HFFc6 (cell line): ENCODE data around the gene ZNF547. TPM values are rescaled to one million over a fixed set of nuclear protein-coding genes. Genes with fewer than 3 reads are reported as not detected.

Experiments
- DNase-seq: peaks from one replicate; pipeline ENCODE4 v3.0.0-alpha.2; 2018
- H3K27ac Mint-ChIP-seq: 2 replicates; pipeline ENCODE4 v1.8.0; 2020; ENCODE audit warnings: mild to moderate bottlenecking, mixed read lengths
- H3K27me3 Mint-ChIP-seq: 2 replicates; pipeline ENCODE4 v1.8.0; 2021; ENCODE audit warnings: mild to moderate bottlenecking, moderate library complexity, mixed read lengths; ENCODE audit not compliant: insufficient read depth
- H3K36me3 Mint-ChIP-seq: 2 replicates; pipeline ENCODE4 v1.8.0; 2021; ENCODE audit warnings: low read depth, mixed read lengths
- H3K4me1 Mint-ChIP-seq: 2 replicates; pipeline ENCODE4 v1.8.0; 2020; ENCODE audit warnings: low read depth, mixed read lengths
- H3K4me3 Mint-ChIP-seq: 2 replicates; pipeline ENCODE4 v1.8.0; 2020; ENCODE audit warnings: mild to moderate bottlenecking, moderate library complexity, mixed read lengths
- H3K9me3 Mint-ChIP-seq: 2 replicates; pipeline ENCODE4 v1.8.0; 2020; ENCODE audit warnings: mild to moderate bottlenecking, mixed read lengths
- CTCF ChIP-seq: fragments of 200-600 bp; sonication (generic); IDR thresholded peaks from 2 replicates; pipeline ENCODE4 v1.5.0; 2021; ENCODE audit warnings: antibody characterized with exemption, mild to moderate bottlenecking
- total RNA-seq, 6 experiments: library from RNA; stranded (reverse); fragmentation: NEBNext Ultra II Directional; extraction: Animal tissue kit (Norgen Biotek cat#: 25700); gene quantifications; 2 replicates in 1 of 6; 3 replicates in 5 of 6; pipeline ENCODE4 v1.2.3, GENCODE V29; 2021

Gene ZNF547
- total RNA-seq, 6 experiments from 2014 or later, result 1.5 to 2.9 (median 1.7) TPM

DNA sequence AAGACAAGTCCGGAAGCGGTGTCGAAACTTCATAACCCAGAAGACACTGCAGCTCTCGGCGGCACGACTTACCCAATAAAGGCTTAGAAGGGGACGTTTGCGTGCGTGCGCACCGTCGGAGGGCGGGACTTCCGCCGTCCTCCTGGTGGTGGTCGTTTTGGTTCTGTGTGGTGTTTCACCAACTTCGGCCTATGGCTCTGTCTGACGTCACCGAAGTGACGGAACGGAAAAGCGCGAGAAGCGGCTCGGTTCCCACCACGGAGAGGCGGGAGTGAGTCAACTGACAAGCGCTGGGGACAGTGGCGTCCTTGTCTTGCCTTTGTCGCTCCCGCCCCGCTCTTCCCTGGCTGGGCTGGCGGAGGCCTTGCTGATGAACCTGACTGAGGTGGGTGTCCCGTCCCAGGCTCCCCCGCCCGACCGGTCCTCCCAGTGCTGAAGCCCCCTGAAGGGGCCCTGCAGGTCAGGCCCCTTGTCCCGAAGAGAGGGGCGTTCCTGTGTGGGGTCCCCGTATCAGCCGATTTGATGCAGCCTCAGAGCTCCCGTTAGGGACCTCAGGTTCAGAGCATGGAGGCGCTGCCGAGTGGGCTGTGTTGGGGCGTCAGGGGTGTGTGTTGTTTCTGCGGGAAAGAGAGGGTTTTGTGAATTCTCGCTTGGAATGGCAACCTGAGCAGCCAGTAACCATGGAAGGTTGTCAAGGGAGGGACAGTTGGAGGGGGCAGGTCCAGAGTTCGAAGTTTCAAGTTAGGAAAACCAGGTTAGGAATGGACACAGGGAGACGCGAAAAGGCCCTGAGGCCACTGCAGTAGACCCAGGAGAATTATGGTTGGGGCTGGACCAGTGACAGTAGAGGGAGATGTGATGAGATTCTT, 26.6 kb downstream of the ZNF547 start, which contains the start of gene ZNF548:
ZNF548 (plus strand) TSS at position 125 of the 869 bp plus-strand sequence; CDS start at position 371, 246 bp downstream.
- peaks cover 26% of the 10 kb centered on the region for H3K4me1 Mint-ChIP-seq
- TF ChIP-seq CTCF, result peak; percentile 61
- H3K4me3 Mint-ChIP-seq, result peak within 1 kb of the TSS; percentile 97
- peak; percentile 99 for DNase-seq
- H3K36me3 Mint-ChIP-seq, result peaks cover 34% of the 10 kb centered on the region
- H3K27me3 Mint-ChIP-seq, result peaks cover 3% of the 10 kb centered on the region; the same call in 1 of the 2 replicates
- H3K27ac Mint-ChIP-seq, result peak within 1 kb of the TSS; percentile 89
- H3K9me3 Mint-ChIP-seq, result no peaks in the 10 kb centered on the region

DNA sequence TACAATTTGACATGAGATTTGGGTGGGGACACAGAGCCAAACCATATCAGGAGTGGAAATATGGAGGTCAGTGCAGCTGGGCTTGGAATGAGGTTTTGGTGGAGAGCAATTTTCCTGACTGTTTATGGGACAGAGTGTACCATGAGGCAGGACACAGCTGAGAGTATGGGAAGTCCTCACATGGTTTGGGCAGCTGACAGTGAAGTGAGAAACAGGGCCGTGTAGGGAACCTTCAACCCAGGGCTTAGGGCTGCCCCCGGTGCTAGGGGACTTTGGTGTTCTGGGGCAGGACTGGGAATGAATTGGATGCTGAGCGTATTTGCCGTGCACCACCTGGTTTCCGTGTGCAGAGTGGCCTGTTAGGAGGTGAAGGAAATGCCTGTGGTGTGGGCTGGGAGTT, 32.4 kb downstream of the ZNF547 start:
- peaks cover 20% of the 10 kb centered on the region for H3K9me3 Mint-ChIP-seq
- TF ChIP-seq CTCF, result no peak
- peaks cover 3% of the 10 kb centered on the region; the same call in 1 of the 2 replicates for H3K27me3 Mint-ChIP-seq
- DNase-seq, result no peak
- H3K27ac Mint-ChIP-seq, result no peak overlapping the region
- H3K4me1 Mint-ChIP-seq, result peaks cover 13% of the 10 kb centered on the region
- no peak overlapping the region for H3K4me3 Mint-ChIP-seq
- peaks cover 82% of the 10 kb centered on the region for H3K36me3 Mint-ChIP-seq

DNA sequence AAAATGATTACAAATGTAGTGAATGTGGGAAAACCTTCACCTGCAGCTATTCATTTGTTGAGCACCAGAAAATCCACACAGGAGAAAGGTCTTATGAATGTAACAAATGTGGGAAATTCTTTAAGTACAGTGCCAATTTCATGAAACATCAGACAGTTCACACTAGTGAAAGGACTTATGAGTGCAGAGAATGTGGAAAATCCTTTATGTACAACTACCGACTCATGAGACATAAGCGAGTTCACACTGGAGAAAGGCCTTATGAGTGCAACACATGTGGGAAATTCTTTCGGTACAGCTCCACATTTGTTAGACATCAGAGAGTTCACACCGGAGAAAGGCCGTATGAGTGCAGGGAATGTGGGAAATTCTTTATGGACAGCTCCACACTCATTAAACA, 35.5 kb downstream of the ZNF547 start:
- DNase-seq, result no peak
- TF ChIP-seq CTCF, result no peak
- H3K9me3 Mint-ChIP-seq, result peaks cover 20% of the 10 kb centered on the region
- H3K4me3 Mint-ChIP-seq, result no peak overlapping the region
- peaks cover 3% of the 10 kb centered on the region; the same call in 1 of the 2 replicates for H3K27me3 Mint-ChIP-seq
- H3K36me3 Mint-ChIP-seq, result peaks cover 86% of the 10 kb centered on the region
- H3K4me1 Mint-ChIP-seq, result no peaks in the 10 kb centered on the region
- H3K27ac Mint-ChIP-seq, result no peak overlapping the region

GRCh38 chr19:57403737-57404563, 40.6 kb downstream of the ZNF547 start:
- H3K27ac Mint-ChIP-seq, result no peak overlapping the region
- no peak for TF ChIP-seq CTCF

DNA sequence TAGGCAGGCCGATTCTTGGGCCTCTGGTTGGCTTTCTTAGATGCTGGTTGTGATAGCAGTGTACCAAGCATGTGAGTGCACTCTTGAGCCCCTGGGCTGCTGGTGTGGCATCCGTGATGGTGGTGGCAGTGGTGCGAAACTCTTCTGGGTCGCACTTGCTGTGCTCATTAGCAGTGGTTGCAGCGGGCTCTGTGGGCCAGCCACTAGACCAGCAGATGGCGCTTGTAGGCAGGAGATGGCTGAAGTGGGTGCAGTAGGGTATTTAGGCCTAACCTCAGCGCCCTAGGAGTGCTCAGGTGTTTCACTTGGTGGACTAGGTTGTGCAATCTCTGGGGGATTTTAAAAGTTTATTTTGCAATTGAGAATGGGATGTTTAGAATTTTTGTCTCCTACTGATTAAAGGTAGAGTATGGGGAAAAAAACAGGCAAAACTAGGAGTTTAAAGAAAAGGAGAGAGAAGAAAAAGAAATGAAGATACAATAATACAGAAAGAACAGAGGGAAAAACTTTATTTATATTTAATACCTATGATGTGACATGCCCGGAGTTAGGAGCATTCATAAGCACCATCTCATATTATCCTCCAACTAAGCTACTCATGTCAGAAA, 43.3 kb downstream of the ZNF547 start:
- H3K9me3 Mint-ChIP-seq, result no peaks in the 10 kb centered on the region; the same call in 1 of the 2 replicates
- H3K27ac Mint-ChIP-seq, result no peak overlapping the region
- H3K4me3 Mint-ChIP-seq, result no peak overlapping the region
- peaks cover 14% of the 10 kb centered on the region for H3K4me1 Mint-ChIP-seq
- H3K36me3 Mint-ChIP-seq, result peaks cover 14% of the 10 kb centered on the region
- H3K27me3 Mint-ChIP-seq, result no peaks in the 10 kb centered on the region; the same call in 1 of the 2 replicates
- peak; percentile 27 for DNase-seq
- TF ChIP-seq CTCF, result peak; percentile 84

More at GRCh38 chr19:57403737-57404563, 40.6 kb downstream of the ZNF547 start:
- Mint-ChIP-seq H3K4me1 (no peaks in the 10 kb centered on the region), H3K27me3 (no peaks in the 10 kb centered on the region; the same call in 1 of the 2 replicates), H3K9me3 (peaks cover 5% of the 10 kb centered on the region), H3K4me3 (no peak overlapping the region), H3K36me3 (peaks cover 35% of the 10 kb centered on the region)
- DNase-seq, result no peak
